Measurements from ENCODE around the gene GNG2. TPM values are rescaled to one million over a fixed set of nuclear protein-coding genes. Genes with fewer than 3 reads are reported as not detected.

Gene GNG2
- total and polyA plus RNA-seq, 10 of the 15 experiments (the other 5 are each of a cell fraction or from before 2014, with no cell fraction given), result 31.6 to 114 (median 66.4) TPM

DNA sequence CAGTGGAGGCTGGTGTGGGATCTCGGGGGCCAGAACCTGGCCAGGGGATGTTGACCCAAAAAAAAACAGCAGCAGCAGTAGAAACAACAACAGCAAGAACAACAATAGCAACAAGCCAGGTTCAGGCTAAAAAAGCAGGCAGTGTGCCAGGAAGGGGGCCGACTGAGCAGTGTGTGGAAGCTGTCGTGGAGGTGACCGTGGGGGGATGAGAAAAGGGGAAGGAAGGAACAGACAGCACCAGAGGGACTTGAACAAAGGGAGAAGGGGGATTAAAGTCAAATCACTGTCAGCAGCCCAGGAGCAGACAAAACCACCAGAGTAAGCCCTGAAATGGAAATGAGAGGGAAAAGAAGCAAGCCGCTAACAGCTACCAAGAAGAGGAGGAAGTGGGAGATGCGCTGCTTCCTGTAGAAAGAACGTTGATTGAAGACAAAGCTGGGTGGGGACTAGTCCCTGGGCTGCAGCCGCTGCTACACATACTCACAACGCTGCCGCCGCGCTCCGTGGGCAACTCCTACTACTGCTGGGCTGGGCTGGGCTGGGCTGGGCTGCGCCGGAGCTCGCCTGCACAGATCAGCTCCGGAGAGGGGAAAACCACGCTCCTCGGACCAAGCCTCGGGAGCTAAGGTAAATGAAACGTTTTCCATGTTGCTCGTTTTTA, at the start of gene GNG2 (continued):
- TF ChIP-seq POLR2AphosphoS5 (IDR thresholded peaks at IDR 0.05; ENCODE audit: low read length), result peak; percentile 95

DNA sequence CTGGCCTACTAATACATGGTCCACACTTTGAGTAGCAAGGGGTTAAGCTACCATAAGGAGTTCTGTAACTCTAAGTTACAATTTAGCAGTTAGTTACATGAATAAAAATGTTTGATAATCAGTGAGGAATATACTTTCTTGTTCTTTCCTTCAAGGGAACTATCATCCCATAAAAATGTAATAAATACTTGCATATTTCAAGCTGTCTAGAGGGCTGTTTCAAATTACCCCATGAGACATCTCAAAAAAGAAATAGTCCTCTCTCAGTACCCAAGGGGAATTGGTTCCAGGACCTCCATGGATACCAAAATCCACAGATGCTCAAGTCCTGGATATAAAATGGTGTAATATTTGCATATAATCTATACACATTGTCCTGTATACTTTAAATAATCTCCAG, 48.7 kb upstream of the GNG2 start:
- Histone ChIP-seq H3K9ac (ENCODE audit: control insufficient read depth, insufficient read depth, low read length) (no peak overlapping the region), H3K4me2 (ENCODE audit: control insufficient read depth, insufficient read depth) (no peak overlapping the region), H3K79me2 (ENCODE audit: control insufficient read depth, insufficient read depth, low read length) (no peaks in the 10 kb centered on the region), H3K4me1 (ENCODE audit: control insufficient read depth, insufficient read depth, low read length) (no peaks in the 10 kb centered on the region), H3K9me3 (replicated peaks; ENCODE audit: control insufficient read depth, insufficient read depth, low read length) (no peaks in the 10 kb centered on the region; the same call in 2 of the 3 replicates), H3K27me3 (replicated peaks in 1 of 2; ENCODE audit: control insufficient read depth in 2 of 2, insufficient read depth in 2 of 2, low read length in 1 of 2) (no peaks in the 10 kb centered on the region), H3K36me3 (ENCODE audit: control insufficient read depth in 2 of 2, insufficient read depth in 2 of 2, low read length in 1 of 2) (no peaks in the 10 kb centered on the region), H3K4me3 (no peak overlapping the region), H4K20me1 (ENCODE audit: control insufficient read depth, insufficient read depth) (no peaks in the 10 kb centered on the region), H3K27ac (ENCODE audit: control insufficient read depth, insufficient read depth) (no peak overlapping the region), H2AFZ (ENCODE audit: control insufficient read depth, low read depth, low read length) (no peak overlapping the region)
- in situ Hi-C loops (cut with MboI) (no loop called here), intact Hi-C loops (cut with micrococcal nuclease; ENCODE audit: unreplicated experiment) (no loop called here)
- FAIRE-seq, result no peak
- BruUV-seq (replicated peaks), result no TSS peak
- ATAC-seq, result no peak
- CTCF ChIA-PET, result interaction anchor here (0.6 to 1.4 kb wide), 2 partner anchors 9 to 32 kb away, joined by 4 read pairs; no protein-coding TSS in a partner anchor
- POLR2A ChIA-PET, result no interaction called here
- SMC1A ChIA-PET (ENCODE audit: uncharacterized antibody, unreplicated experiment), result interaction anchor here (0.7 to 1.1 kb wide), 2 partner anchors 166 to 167 kb away, joined by 3 read pairs; no protein-coding TSS in a partner anchor
- RAD21 ChIA-PET (ENCODE audit: unreplicated experiment), result no interaction called here
- TF ChIP-seq LARP7 (IDR thresholded peaks at IDR 0.05) (no peak), RB1 (IDR thresholded peaks at IDR 0.05; ENCODE audit: borderline replicate concordance) (no peak), HDAC6 (IDR thresholded peaks at IDR 0.05; ENCODE audit: unreplicated experiment) (no peak), SUPT20H (IDR thresholded peaks at IDR 0.05; ENCODE audit: borderline replicate concordance, control insufficient read depth, low read depth, low read length) (no peak), SIN3A (IDR thresholded peaks at IDR 0.05; ENCODE audit: low read depth, low read length) (no peak)
- DNase-seq (ENCODE audit: low read depth, low spot score), result no peak

DNA sequence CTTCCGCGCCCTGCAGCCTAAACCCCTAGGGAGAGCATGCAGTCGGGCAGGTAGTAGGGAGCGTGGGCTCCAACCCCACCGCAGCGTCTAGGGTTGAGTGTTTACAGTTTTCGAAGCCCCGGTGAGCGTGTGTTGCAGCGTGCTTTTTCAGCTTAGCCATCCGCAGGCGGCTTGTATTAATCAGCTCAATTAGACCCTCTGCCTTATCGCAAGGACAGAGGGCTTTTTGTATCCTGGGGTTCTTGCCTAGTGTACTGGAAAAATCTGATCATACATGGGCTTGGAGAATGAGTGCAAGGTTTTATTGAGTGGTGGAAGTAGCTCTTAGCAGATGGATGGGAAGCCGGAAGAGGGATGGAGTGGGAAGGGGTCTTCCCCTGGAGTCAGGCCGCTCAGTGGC, 44.4 kb upstream of the GNG2 start:
- ChIA-PET SMC1A (ENCODE audit: uncharacterized antibody, unreplicated experiment) (no interaction called here), POLR2A (no interaction called here), CTCF (interaction anchor here (1.2 kb wide), 1 partner anchor 163 kb away, joined by 3 read pairs; no protein-coding TSS in a partner anchor), RAD21 (ENCODE audit: unreplicated experiment) (no interaction called here)
- H3K27ac ChIP-seq (ENCODE audit: control insufficient read depth, insufficient read depth), result no peak overlapping the region
- no peaks in the 10 kb centered on the region for H3K27me3 ChIP-seq (replicated peaks in 1 of 2; ENCODE audit: control insufficient read depth in 2 of 2, insufficient read depth in 2 of 2, low read length in 1 of 2)
- DNase-seq (ENCODE audit: low read depth, low spot score) (no peak), FAIRE-seq (no peak), ATAC-seq (no peak)
- in situ Hi-C loops (cut with MboI), result no loop called here
- no peak overlapping the region for H3K4me3 ChIP-seq
- no TSS peak for BruUV-seq (replicated peaks)
- no peaks in the 10 kb centered on the region for H3K4me1 ChIP-seq (ENCODE audit: control insufficient read depth, insufficient read depth, low read length)
- TF ChIP-seq ZNF24 (IDR thresholded peaks at IDR 0.05) (no peak), EP300 (IDR thresholded peaks at IDR 0.05; ENCODE audit: borderline replicate concordance in 1 of 2, control insufficient read depth in 1 of 2, low read depth in 2 of 2, low read length in 2 of 2) (no peak), TCF12 (IDR thresholded peaks at IDR 0.05; ENCODE audit: low read depth, low read length) (no peak), FOS (IDR thresholded peaks at IDR 0.05; ENCODE audit: borderline replicate concordance, extremely low read depth, insufficient read length) (no peak), CBX5 (IDR thresholded peaks at IDR 0.05; ENCODE audit: low read depth) (no peak), IKZF2 (IDR thresholded peaks at IDR 0.05) (no peak), NR2C2 (IDR thresholded peaks at IDR 0.05; ENCODE audit: borderline replicate concordance, control insufficient read depth, insufficient read length, low read depth) (no peak)
- no peak overlapping the region for H3K4me2 ChIP-seq (ENCODE audit: control insufficient read depth, insufficient read depth)
- H3K9me3 ChIP-seq (replicated peaks; ENCODE audit: control insufficient read depth, insufficient read depth, low read length), result no peaks in the 10 kb centered on the region
- no peaks in the 10 kb centered on the region for H3K36me3 ChIP-seq (ENCODE audit: control insufficient read depth in 2 of 2, insufficient read depth in 2 of 2, low read length in 1 of 2)
- no peaks in the 10 kb centered on the region for H4K20me1 ChIP-seq (ENCODE audit: control insufficient read depth, insufficient read depth)
- 70% methylated on average over 13 of the region's 15 CpGs for WGBS (ENCODE audit: insufficient coverage, insufficient replicate concordance, low lambda C conversion rate, missing lambda C conversion rate)
- H3K79me2 ChIP-seq (ENCODE audit: control insufficient read depth, insufficient read depth, low read length), result no peaks in the 10 kb centered on the region
- intact Hi-C loops (cut with micrococcal nuclease; ENCODE audit: unreplicated experiment), result no loop called here
- no peak overlapping the region for H3K9ac ChIP-seq (ENCODE audit: control insufficient read depth, insufficient read depth, low read length)
- no peak overlapping the region for H2AFZ ChIP-seq (ENCODE audit: control insufficient read depth, low read depth, low read length)
